Gastrocnemius medialis (tissue), 4 donors: ENCODE data around the gene FAR1.

Source experiments
- POLR2A ChIP-seq, 2 donors: fragments of 450-650 bp; IDR thresholded peaks; one replicate each; pipeline ENCODE4 v1.6.1; 2017; ENCODE audit warnings: antibody characterized with exemption in 2 of 2, mild to moderate bottlenecking in 2 of 2, moderate library complexity in 2 of 2
- TF ChIP-seq, protein P1 (sequence below), 5 experiments: fragments of 450-650 bp in 3 of 5; fragments of 200-600 bp in 2 of 5; sonication (generic) in 2 of 5; IDR thresholded peaks in 4 of 5; conservative IDR thresholded peaks in 1 of 5; 1 replicate in 4 of 5; 2 replicates in 1 of 5; pipeline ENCODE4 v1.5.1; 2016 to 2019; ENCODE audit warnings: antibody characterized with exemption in 5 of 5, mild to moderate bottlenecking in 3 of 5, moderate library complexity in 3 of 5

DNA sequence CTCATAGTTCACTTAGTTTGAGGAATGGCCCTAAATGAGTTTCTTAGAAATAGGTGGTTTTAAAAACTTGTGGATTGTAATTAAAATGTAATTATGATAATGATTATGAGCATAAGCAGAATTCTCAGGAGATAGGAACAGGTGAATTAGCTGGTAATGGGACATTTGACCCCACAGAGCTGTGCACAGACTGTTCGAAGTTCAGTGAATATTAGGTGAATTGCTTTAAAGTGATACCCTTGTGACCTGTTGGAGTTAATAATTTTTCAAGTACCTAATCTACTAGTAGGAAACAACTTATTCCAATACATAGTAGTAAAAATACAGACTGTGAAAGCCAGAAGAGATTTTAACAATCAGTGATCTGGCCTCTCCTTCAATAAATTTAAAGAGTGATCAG lies 8.1 kb downstream of the FAR1 start:
- TF ChIP-seq, protein P1, sequence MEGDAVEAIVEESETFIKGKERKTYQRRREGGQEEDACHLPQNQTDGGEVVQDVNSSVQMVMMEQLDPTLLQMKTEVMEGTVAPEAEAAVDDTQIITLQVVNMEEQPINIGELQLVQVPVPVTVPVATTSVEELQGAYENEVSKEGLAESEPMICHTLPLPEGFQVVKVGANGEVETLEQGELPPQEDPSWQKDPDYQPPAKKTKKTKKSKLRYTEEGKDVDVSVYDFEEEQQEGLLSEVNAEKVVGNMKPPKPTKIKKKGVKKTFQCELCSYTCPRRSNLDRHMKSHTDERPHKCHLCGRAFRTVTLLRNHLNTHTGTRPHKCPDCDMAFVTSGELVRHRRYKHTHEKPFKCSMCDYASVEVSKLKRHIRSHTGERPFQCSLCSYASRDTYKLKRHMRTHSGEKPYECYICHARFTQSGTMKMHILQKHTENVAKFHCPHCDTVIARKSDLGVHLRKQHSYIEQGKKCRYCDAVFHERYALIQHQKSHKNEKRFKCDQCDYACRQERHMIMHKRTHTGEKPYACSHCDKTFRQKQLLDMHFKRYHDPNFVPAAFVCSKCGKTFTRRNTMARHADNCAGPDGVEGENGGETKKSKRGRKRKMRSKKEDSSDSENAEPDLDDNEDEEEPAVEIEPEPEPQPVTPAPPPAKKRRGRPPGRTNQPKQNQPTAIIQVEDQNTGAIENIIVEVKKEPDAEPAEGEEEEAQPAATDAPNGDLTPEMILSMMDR (IDR thresholded peaks at IDR 0.05 in 4 of 5, conservative IDR thresholded peaks at IDR 0.05 in 1 of 5): no peak
- no peak for TF ChIP-seq POLR2A (IDR thresholded peaks at IDR 0.05)
